ENCODE measurements around the gene SYT1. TPM values are rescaled to one million over a fixed set of nuclear protein-coding genes. Genes with fewer than 3 reads are reported as not detected.

SYT1 gene
- total and polyA plus RNA-seq, 12 donors: 0.03 to 0.36 (median 0.15) TPM; not detected in 5

- intact Hi-C loops (cut with DNase I): no loop called here
- DNase-seq: no peak
- 62 to 76% methylated on average over 3 of the region's 3 CpGs for WGBS, 2 donors
- Histone ChIP-seq H3K27ac (no peak overlapping the region), H3K36me3 (no peaks in the 10 kb centered on the region), H3K9me3 (peaks cover 0 to 1% (median 0%) of the 10 kb centered on the region in 11 donors), H3K4me3 (no peak overlapping the region), H3K4me1 (no peaks in the 10 kb centered on the region), H3K27me3 (no peaks in the 10 kb centered on the region)
- no peak for TF ChIP-seq CTCF (IDR thresholded peaks at IDR 0.05)
- ATAC-seq: no peak
Observed at GRCh38 chr12:79487386-79488110, 623.0 kb downstream of the SYT1 start.

Small RNAs within 50 kb of the gene (microRNA-seq; reads per million reads assigned to microRNA genes)
- gene MIR1252: 0 reads per million in 2 donors

All from heart right ventricle (tissue), 16 donors.